HepG2 (cell line): Measurements from ENCODE around the gene FMNL2. TPM values are rescaled to one million over a fixed set of nuclear protein-coding genes. Genes with fewer than 3 reads are reported as not detected.
A peak's percentile ranks its signal among the peaks of the same experiment; 100 is the strongest.

Experiments
- AGO1 ChIP-seq: fragments of 200-400 bp; formaldehyde crosslinking; IDR thresholded peaks from 2 replicates; pipeline ENCODE4 v1.6.1; 2017; ENCODE audit warnings: mild to moderate bottlenecking, low read depth, low read length, moderate library complexity; ENCODE audit not compliant: poor library complexity, severe bottlenecking
- CREB3 ChIP-seq: sonication (generic); formaldehyde crosslinking; IDR thresholded peaks from 2 replicates; pipeline ENCODE4 v1.5.0; 2020; ENCODE audit warnings: missing genetic modification reagents
- E2F1 ChIP-seq: sonication (generic); formaldehyde crosslinking; IDR thresholded peaks from 2 replicates; pipeline ENCODE4 v1.5.0; 2020; ENCODE audit warnings: missing genetic modification reagents
- ELF4 ChIP-seq: sonication (generic); formaldehyde crosslinking; IDR thresholded peaks from 2 replicates; pipeline ENCODE4 v1.5.0; 2020; ENCODE audit warnings: missing genetic modification reagents, mild to moderate bottlenecking, moderate library complexity, borderline replicate concordance
- FOXP4 ChIP-seq: sonication (generic); formaldehyde crosslinking; IDR thresholded peaks from 2 replicates; pipeline ENCODE4 v1.4.0; 2020; ENCODE audit warnings: missing genetic modification reagents
- IKZF5 ChIP-seq: IDR thresholded peaks from 2 replicates; pipeline ENCODE4 v1.6.1; 2018; ENCODE audit warnings: missing genetic modification reagents, mild to moderate bottlenecking, missing compliant biosample characterization
- KAT7 ChIP-seq: IDR thresholded peaks from 2 replicates; pipeline ENCODE4 v1.6.1; 2018; ENCODE audit warnings: borderline replicate concordance, missing compliant biosample characterization
- MXD1 ChIP-seq: sonication (generic); formaldehyde crosslinking; IDR thresholded peaks from 2 replicates; pipeline ENCODE4 v1.4.0; 2020; ENCODE audit warnings: mild to moderate bottlenecking, missing genetic modification reagents
- POGZ ChIP-seq: sonication (generic); formaldehyde crosslinking; IDR thresholded peaks from 2 replicates; pipeline ENCODE4 v1.4.0; 2020; ENCODE audit warnings: mild to moderate bottlenecking, missing genetic modification reagents
- SALL2 ChIP-seq: sonication (generic); formaldehyde crosslinking; IDR thresholded peaks from 2 replicates; pipeline ENCODE4 v1.8.1; 2023; ENCODE audit warnings: mild to moderate bottlenecking, missing genetic modification reagents, inconsistent platforms
- SETDB1 ChIP-seq: sonication (generic); formaldehyde crosslinking; IDR thresholded peaks from 2 replicates; pipeline ENCODE4 v1.5.1; 2020; ENCODE audit warnings: missing genetic modification reagents, mild to moderate bottlenecking, borderline replicate concordance
- SMARCC2 ChIP-seq: fragments of 450-650 bp; IDR thresholded peaks from 2 replicates; pipeline ENCODE4 v1.6.1; 2017; ENCODE audit warnings: antibody characterized with exemption, mild to moderate bottlenecking
- STAG1 ChIP-seq: sonication (generic); formaldehyde crosslinking; IDR thresholded peaks from 2 replicates; pipeline ENCODE4 v1.4.0; 2020; ENCODE audit warnings: missing genetic modification reagents
- TFE3 ChIP-seq: IDR thresholded peaks from 2 replicates; pipeline ENCODE4 v1.6.1; 2016
- YY1 ChIP-seq: IDR thresholded peaks from 2 replicates; pipeline ENCODE4 v1.6.1; 2011; ENCODE audit warnings: low read length, low read depth, moderate library complexity, mild to moderate bottlenecking; ENCODE audit not compliant: insufficient read depth, insufficient replicate concordance
- ZC3H4 ChIP-seq: sonication (generic); formaldehyde crosslinking; IDR thresholded peaks from 2 replicates; pipeline ENCODE4 v1.4.0; 2020; ENCODE audit warnings: missing genetic modification reagents, borderline replicate concordance
- ZFP36L1 ChIP-seq: sonication (generic); formaldehyde crosslinking; IDR thresholded peaks from 2 replicates; pipeline ENCODE4 v1.8.0; 2022; ENCODE audit warnings: mild to moderate bottlenecking, missing genetic modification reagents, moderate library complexity
- ZNF138 ChIP-seq: sonication (generic); formaldehyde crosslinking; IDR thresholded peaks from 2 replicates; pipeline ENCODE4 v1.5.0; 2020; ENCODE audit warnings: mild to moderate bottlenecking, low read depth, missing genetic modification reagents
- ZNF326 ChIP-seq: sonication (generic); formaldehyde crosslinking; IDR thresholded peaks from 2 replicates; pipeline ENCODE4 v1.4.0; 2020; ENCODE audit warnings: missing genetic modification reagents, borderline replicate concordance
- ZNF496 ChIP-seq: sonication (generic); formaldehyde crosslinking; IDR thresholded peaks from 2 replicates; pipeline ENCODE4 v1.8.1; 2023; ENCODE audit warnings: mild to moderate bottlenecking, moderate library complexity, missing genetic modification reagents; ENCODE audit not compliant: insufficient replicate concordance
- ZNF740 ChIP-seq: sonication (generic); formaldehyde crosslinking; IDR thresholded peaks from 2 replicates; pipeline ENCODE4 v1.4.0; 2020; ENCODE audit warnings: missing genetic modification reagents
- polyA plus RNA-seq, 8 experiments: library from polyadenylated mRNA; depleted of rRNA in 3 of 8; stranded (reverse) in 7 of 8; unstranded in 1 of 8; fragments of >200 nt; fragmentation: Illumina TruSeq in 4 of 8; extraction: Trizol in 4 of 8; gene quantifications; 2 replicates each; pipeline versions ENCODE4 v1.2.1 to v1.2.3, GENCODE V29; 2011 to 2016; ENCODE audit warnings: low read depth in 4 of 8, missing spikeins in 1 of 8, mixed read lengths in 1 of 8; ENCODE audit not compliant: insufficient read depth in 1 of 8
- total RNA-seq, 5 experiments: library from RNA; depleted of rRNA; stranded (reverse); fragments of >200 nt; fragmentation: Illumina TruSeq; extraction: Trizol; gene quantifications; 2 replicates each; pipeline ENCODE4 v1.2.3, GENCODE V29; 2016; ENCODE audit warnings: low read depth in 1 of 5

FMNL2 gene
- total and polyA plus RNA-seq, 2 of the 13 experiments (the other 11 are each of a cell fraction or from before 2014, with no cell fraction given) = 66.5 to 67.7 TPM

GRCh38 chr2:152336119-152336853, 1.3 kb downstream of the FMNL2 start (continued):
- TF ChIP-seq AGO1 (peak; percentile 44), MXD1 (peak; percentile 50; the same call in 1 of the 2 replicates), IKZF5 (CRISPR knock-in tag) (no peak), ZFP36L1 (CRISPR knock-in tag) (no peak), SETDB1 (CRISPR knock-in tag) (0 out of 2 replicates have a peak, but pooled peaks have one; percentile 32), TFE3 (CRISPR knock-in tag) (peak; percentile 61; the same call in 1 of the 2 replicates), E2F1 (CRISPR knock-in tag) (peak; percentile 31; the same call in 1 of the 2 replicates), SALL2 (CRISPR knock-in tag) (0 out of 2 replicates have a peak, but pooled peaks have one; percentile 48), FOXP4 (CRISPR knock-in tag) (peak; percentile 25; the same call in 1 of the 2 replicates), ZC3H4 (CRISPR knock-in tag) (no peak), KAT7 (CRISPR knock-in tag) (0 out of 2 replicates have a peak, but pooled peaks have one; percentile 51), ZNF496 (CRISPR knock-in tag) (no peak), STAG1 (peak; percentile 18; the same call in 1 of the 2 replicates), YY1 (peak; percentile 14), POGZ (CRISPR knock-in tag) (no peak), ZNF740 (CRISPR knock-in tag) (0 out of 2 replicates have a peak, but pooled peaks have one; percentile 38), ZNF138 (no peak), CREB3 (CRISPR knock-in tag) (no peak), ZNF326 (CRISPR knock-in tag) (no peak), SMARCC2 (no peak), ELF4 (CRISPR knock-in tag) (no peak)
